Stomach (tissue), 4 donors: ENCODE measurements around the gene INSIG1.

Source experiments
- EP300 ChIP-seq: sonication (generic); formaldehyde crosslinking; IDR thresholded peaks from one replicate; pipeline ENCODE4 v1.6.1; 2017; ENCODE audit warnings: antibody characterized with exemption
- TF ChIP-seq, protein P1 (sequence below), 7 experiments: fragments of 450-650 bp in 4 of 7; fragments of 200-600 bp in 3 of 7; sonication (generic) in 3 of 7; IDR thresholded peaks; one replicate each; pipeline ENCODE4 v1.5.1; 2016 to 2019; ENCODE audit warnings: antibody characterized with exemption in 7 of 7, control low read depth in 2 of 7, mild to moderate bottlenecking in 1 of 7

DNA sequence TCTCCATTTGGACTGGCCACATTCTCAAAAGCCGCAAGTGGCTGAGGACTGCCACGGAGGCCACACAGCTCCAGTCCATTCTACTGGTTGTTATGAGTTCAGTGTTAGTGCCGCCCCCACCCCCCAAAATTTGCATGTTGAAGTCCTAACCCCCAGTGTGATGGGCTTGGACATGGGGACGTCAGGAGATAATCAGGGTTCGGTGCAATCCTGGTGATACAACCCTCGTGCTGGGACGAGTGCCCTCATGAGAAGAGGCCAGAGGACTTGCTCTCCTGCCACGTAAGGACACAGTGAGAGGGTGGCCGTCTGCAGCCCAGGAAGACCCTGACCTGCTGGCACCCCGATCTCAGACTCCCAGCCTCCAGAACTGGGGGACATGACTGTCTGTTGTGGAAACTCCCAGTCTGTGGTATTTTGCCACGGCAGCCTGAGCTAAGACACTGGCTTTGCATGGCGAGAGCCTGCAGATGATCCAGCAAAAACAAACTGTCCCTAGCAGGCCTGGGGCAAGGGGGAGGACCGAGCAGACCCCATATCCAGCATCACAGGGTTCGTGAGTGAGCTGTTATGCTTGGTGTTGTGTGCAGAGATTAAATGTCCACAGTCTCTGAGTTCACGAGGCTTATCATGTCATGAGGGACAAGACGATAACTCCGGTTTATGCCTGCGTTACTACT lies 41.5 kb upstream of the INSIG1 start:
- TF ChIP-seq, protein P1, sequence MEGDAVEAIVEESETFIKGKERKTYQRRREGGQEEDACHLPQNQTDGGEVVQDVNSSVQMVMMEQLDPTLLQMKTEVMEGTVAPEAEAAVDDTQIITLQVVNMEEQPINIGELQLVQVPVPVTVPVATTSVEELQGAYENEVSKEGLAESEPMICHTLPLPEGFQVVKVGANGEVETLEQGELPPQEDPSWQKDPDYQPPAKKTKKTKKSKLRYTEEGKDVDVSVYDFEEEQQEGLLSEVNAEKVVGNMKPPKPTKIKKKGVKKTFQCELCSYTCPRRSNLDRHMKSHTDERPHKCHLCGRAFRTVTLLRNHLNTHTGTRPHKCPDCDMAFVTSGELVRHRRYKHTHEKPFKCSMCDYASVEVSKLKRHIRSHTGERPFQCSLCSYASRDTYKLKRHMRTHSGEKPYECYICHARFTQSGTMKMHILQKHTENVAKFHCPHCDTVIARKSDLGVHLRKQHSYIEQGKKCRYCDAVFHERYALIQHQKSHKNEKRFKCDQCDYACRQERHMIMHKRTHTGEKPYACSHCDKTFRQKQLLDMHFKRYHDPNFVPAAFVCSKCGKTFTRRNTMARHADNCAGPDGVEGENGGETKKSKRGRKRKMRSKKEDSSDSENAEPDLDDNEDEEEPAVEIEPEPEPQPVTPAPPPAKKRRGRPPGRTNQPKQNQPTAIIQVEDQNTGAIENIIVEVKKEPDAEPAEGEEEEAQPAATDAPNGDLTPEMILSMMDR (IDR thresholded peaks at IDR 0.05) = no peak
- no peak for TF ChIP-seq EP300
